DND-41 (cell line): ENCODE data around the gene PRRC2B.

ENCODE experiments used
- ATAC-seq: fragments of 200-7000 bp; cut with Tn5 transposase; 3 replicates; pipeline ENCODE4 v1.9.1; 2021; ENCODE audit warnings: low read depth; ENCODE audit not compliant: insufficient read depth
- DNase-seq: peaks from one replicate; pipeline ENCODE4 v3.0.0-alpha.2; 2020
- H2AFZ ChIP-seq: 2 replicates; pipeline ENCODE4 v1.6.0; 2012; ENCODE audit warnings: low read depth, low read length
- H3K27ac ChIP-seq: 2 replicates; pipeline ENCODE4 v1.5.1; 2012; ENCODE audit warnings: low read length, inconsistent platforms
- H3K27me3 ChIP-seq: fragments of 200-600 bp; sonication (generic); 2 replicates; pipeline ENCODE4 v1.6.0; 2012; ENCODE audit warnings: low read length, mild to moderate bottlenecking, inconsistent platforms; ENCODE audit not compliant: insufficient read depth, poor library complexity
- H3K36me3 ChIP-seq: 2 replicates; pipeline ENCODE4 v1.5.1; 2012; ENCODE audit warnings: low read length, inconsistent platforms; ENCODE audit not compliant: insufficient read depth
- H3K4me1 ChIP-seq: 2 replicates; pipeline ENCODE4 v1.5.1; 2012; ENCODE audit warnings: mild to moderate bottlenecking, low read length; ENCODE audit not compliant: insufficient read depth
- H3K4me2 ChIP-seq: 2 replicates; pipeline ENCODE4 v1.6.0; 2012; ENCODE audit warnings: mild to moderate bottlenecking, moderate library complexity, low read length, inconsistent platforms; ENCODE audit not compliant: insufficient read depth
- H3K4me3 ChIP-seq, 2 experiments: fragments of 200-600 bp in 1 of 2; shearing (Covaris generic) in 1 of 2; 2 replicates each; pipeline ENCODE4 v1.5.1; 2012 to 2016; ENCODE audit warnings: inconsistent platforms in 2 of 2, low read length in 2 of 2, mild to moderate bottlenecking in 2 of 2, low read depth in 1 of 2, moderate library complexity in 1 of 2
- H3K79me2 ChIP-seq: 2 replicates; pipeline ENCODE4 v1.6.0; 2012; ENCODE audit warnings: low read length, inconsistent platforms; ENCODE audit not compliant: insufficient read depth
- H3K9ac ChIP-seq: 2 replicates; pipeline ENCODE4 v1.6.0; 2012; ENCODE audit warnings: low read depth, mild to moderate bottlenecking, inconsistent platforms, low read length, moderate library complexity
- H3K9me3 ChIP-seq: 2 replicates; pipeline ENCODE4 v1.5.1; 2012; ENCODE audit warnings: low read length, moderate library complexity, mild to moderate bottlenecking, inconsistent platforms; ENCODE audit not compliant: insufficient read depth, severe bottlenecking
- H4K20me1 ChIP-seq: 2 replicates; pipeline ENCODE4 v1.6.0; 2012; ENCODE audit warnings: low read length; ENCODE audit not compliant: insufficient read depth
- CTCF ChIP-seq: IDR thresholded peaks from 2 replicates; pipeline ENCODE4 v1.5.1; 2012; ENCODE audit warnings: borderline replicate concordance, low read length, moderate library complexity, mild to moderate bottlenecking; ENCODE audit not compliant: poor library complexity, severe bottlenecking; ENCODE audit errors: extremely low read depth
- EZH2 ChIP-seq: IDR thresholded peaks from 3 replicates; pipeline ENCODE4 v1.6.1; 2012; ENCODE audit warnings: borderline replicate concordance, low read depth, mild to moderate bottlenecking, moderate library complexity, low read length, inconsistent platforms; ENCODE audit not compliant: severe bottlenecking

The PRRC2B gene

GRCh38 chr9:131447148-131447547, 53.3 kb downstream of the PRRC2B start:
- no peak overlapping the region for H2AFZ ChIP-seq
- ATAC-seq, result no peak
- no peak overlapping the region for H3K27ac ChIP-seq
- no peak overlapping the region for H3K4me2 ChIP-seq
- H3K36me3 ChIP-seq, result peaks cover 88% of the 10 kb centered on the region
- no peak overlapping the region for H3K4me3 ChIP-seq
- no peaks in the 10 kb centered on the region for H3K27me3 ChIP-seq
- no peaks in the 10 kb centered on the region for H3K9me3 ChIP-seq
- H3K79me2 ChIP-seq, result peaks cover 51% of the 10 kb centered on the region
- H4K20me1 ChIP-seq, result peaks cover 30% of the 10 kb centered on the region
- H3K4me1 ChIP-seq, result no peaks in the 10 kb centered on the region
- no peak for DNase-seq
- no peak overlapping the region for H3K9ac ChIP-seq
- no peak for TF ChIP-seq EZH2
- no peak for TF ChIP-seq CTCF

GRCh38 chr9:131447600-131447999, 53.7 kb downstream of the PRRC2B start:
- H3K4me3 ChIP-seq, result no peak overlapping the region
- no peaks in the 10 kb centered on the region for H3K9me3 ChIP-seq
- peaks cover 51% of the 10 kb centered on the region for H3K79me2 ChIP-seq
- H4K20me1 ChIP-seq, result peaks cover 27% of the 10 kb centered on the region
- H3K27me3 ChIP-seq, result no peaks in the 10 kb centered on the region
- H3K36me3 ChIP-seq, result peaks cover 86% of the 10 kb centered on the region
- no peak overlapping the region for H2AFZ ChIP-seq
- no peaks in the 10 kb centered on the region for H3K4me1 ChIP-seq
- TF ChIP-seq EZH2 (no peak), CTCF (no peak)
- no peak overlapping the region for H3K27ac ChIP-seq
- no peak for ATAC-seq
- no peak for DNase-seq
- no peak overlapping the region for H3K9ac ChIP-seq
- no peak overlapping the region for H3K4me2 ChIP-seq

- Histone ChIP-seq H3K9me3 (no peaks in the 10 kb centered on the region), H3K9ac (no peak overlapping the region), H3K79me2 (peaks cover 55% of the 10 kb centered on the region), H3K27me3 (no peaks in the 10 kb centered on the region), H4K20me1 (peaks cover 26% of the 10 kb centered on the region), H3K36me3 (peaks cover 90% of the 10 kb centered on the region), H3K4me3 (no peak overlapping the region), H2AFZ (no peak overlapping the region), H3K4me1 (no peaks in the 10 kb centered on the region), H3K4me2 (no peak overlapping the region), H3K27ac (no peak overlapping the region)
- DNase-seq (no peak), ATAC-seq (no peak)
- TF ChIP-seq EZH2 (no peak), CTCF (no peak)
These were observed 54.9 kb downstream of the PRRC2B start for GRCh38 chr9:131448818-131449217.

GRCh38 chr9:131449276-131449675, 55.4 kb downstream of the PRRC2B start:
- H3K4me2 ChIP-seq, result no peak overlapping the region
- no peak overlapping the region for H3K4me3 ChIP-seq
- H3K36me3 ChIP-seq, result peaks cover 90% of the 10 kb centered on the region
- no peaks in the 10 kb centered on the region for H3K4me1 ChIP-seq
- TF ChIP-seq CTCF, result no peak
- no peak for TF ChIP-seq EZH2
- H3K9me3 ChIP-seq, result no peaks in the 10 kb centered on the region
- peaks cover 25% of the 10 kb centered on the region; the same call in 1 of the 2 replicates for H4K20me1 ChIP-seq
- ATAC-seq (no peak), DNase-seq (no peak)
- H3K9ac ChIP-seq, result no peak overlapping the region
- H2AFZ ChIP-seq, result no peak overlapping the region
- no peaks in the 10 kb centered on the region for H3K27me3 ChIP-seq
- peaks cover 55% of the 10 kb centered on the region for H3K79me2 ChIP-seq
- no peak overlapping the region for H3K27ac ChIP-seq
